Gastroesophageal sphincter (tissue), 3 donors: ENCODE data around the gene LYVE1.
A peak's percentile ranks its signal among the peaks of the same experiment; 100 is the strongest.

Source experiments
- CTCF ChIP-seq, 4 experiments: fragments of 200-600 bp in 2 of 4; fragments of 450-650 bp in 2 of 4; sonication (generic) in 1 of 4; IDR thresholded peaks; one replicate each; pipeline ENCODE4 v1.5.1; 2017 to 2019; ENCODE audit warnings: antibody characterized with exemption in 4 of 4, mild to moderate bottlenecking in 2 of 4, moderate library complexity in 2 of 4
- POLR2AphosphoS5 ChIP-seq: sonication (generic); formaldehyde crosslinking; IDR thresholded peaks from one replicate; pipeline ENCODE4 v1.6.1; 2017; ENCODE audit warnings: antibody characterized with exemption

GRCh38 chr11:10592331-10592730 is 23.9 kb upstream of the LYVE1 start:
- no peak for TF ChIP-seq CTCF (IDR thresholded peaks at IDR 0.05)
- TF ChIP-seq POLR2AphosphoS5, result peak; percentile 65
